CD4-positive, alpha-beta T cell treated with Interleukin-12 subunit alpha and Interleukin-12 subunit beta, for 1 hour (primary cell): ENCODE measurements around the gene DCDC1.

Experiments used
- DNase-seq: peaks from one replicate; pipeline ENCODE4 v3.0.0-alpha.2; 2020

The DCDC1 gene

GRCh38 chr11:30893318-30893717 is 476.2 kb downstream of the DCDC1 start:
- no peak for DNase-seq

GRCh38 chr11:30889143-30889794 is 480.3 kb downstream of the DCDC1 start:
- no peak for DNase-seq

- no peak for DNase-seq
Observed at GRCh38 chr11:30879322-30880005, 490.1 kb downstream of the DCDC1 start.

GRCh38 chr11:30878400-30878799 is 491.1 kb downstream of the DCDC1 start:
- no peak for DNase-seq

- no peak for DNase-seq
Observed at GRCh38 chr11:30876663-30877396, 492.7 kb downstream of the DCDC1 start.

DNA sequence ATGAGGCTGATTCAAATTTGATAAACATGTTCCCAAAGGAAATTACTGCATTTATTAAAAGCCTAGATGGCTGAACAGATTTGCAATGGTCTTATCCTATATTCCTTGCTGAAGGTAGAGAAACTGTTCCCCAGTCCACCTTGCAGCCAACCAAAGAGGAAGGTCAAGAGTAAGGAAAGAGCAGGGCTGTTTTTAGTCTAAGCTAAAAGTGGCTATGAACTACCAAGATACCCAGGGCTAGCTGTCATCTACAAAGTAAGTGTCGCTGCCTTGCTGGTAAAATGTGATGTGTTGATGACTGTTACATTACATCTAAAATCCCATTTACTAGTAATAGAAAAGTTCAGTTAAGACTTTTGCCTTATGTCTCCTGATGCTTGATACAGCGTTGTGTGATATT is 493.3 kb downstream of the DCDC1 start:
- DNase-seq = no peak

- no peak for DNase-seq
Observed at GRCh38 chr11:30875806-30876205, 493.7 kb downstream of the DCDC1 start.

DNA sequence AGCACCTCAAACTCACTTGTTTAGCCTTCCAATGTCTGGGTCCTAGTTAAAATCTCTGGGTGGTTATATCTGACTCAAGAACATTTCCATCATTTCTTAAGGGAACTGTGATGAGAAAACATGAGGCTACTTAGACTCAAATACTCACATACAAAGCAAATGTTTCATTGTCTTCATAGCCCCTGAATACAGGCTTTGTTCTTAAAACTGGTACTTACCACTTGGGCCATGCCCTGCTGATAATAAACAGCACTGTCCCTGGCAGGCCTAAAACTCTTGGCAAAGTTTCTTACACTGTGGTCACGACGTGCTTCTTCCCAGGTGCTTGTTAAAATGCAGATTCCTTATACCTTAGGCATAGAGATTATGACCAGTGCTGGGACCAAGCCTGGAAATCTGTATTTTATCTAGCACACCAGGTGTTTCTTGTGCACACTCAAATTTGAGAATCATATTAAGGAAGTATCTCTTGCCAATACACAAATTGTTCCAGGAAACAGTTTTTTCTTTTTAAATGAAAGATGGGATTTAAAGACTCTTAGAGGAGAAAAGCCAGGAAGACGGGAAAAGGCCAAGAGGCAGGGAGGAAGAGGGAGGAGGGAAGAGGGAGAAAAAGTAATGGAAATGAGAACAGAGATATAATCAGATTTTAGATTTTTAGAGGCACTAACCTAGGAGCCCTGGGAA is 495.5 kb downstream of the DCDC1 start:
- DNase-seq = no peak

DNA sequence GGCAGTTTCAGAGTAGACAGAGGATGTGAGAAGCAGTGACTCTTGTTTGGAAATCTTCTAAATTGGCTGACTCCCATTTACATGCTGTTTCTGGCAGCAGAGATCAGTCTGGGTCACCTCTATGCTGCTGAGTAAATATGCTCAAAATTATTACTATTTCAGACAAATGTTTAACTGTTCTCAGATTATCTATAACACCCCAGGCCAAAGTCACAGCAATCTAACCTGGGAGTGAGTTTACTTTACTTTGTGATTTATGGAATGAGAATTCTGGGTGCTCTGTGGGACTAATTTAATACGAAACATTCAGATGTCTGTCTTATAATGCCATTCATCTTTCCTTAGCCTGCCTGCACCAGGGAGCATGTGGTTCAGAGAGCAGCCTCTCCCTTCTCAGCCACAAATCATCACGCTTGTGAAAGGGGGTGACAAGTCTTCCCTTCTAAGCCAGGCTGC is 500.9 kb downstream of the DCDC1 start:
- DNase-seq = no peak

GRCh38 chr11:30863209-30863608 is 506.3 kb downstream of the DCDC1 start:
- DNase-seq = no peak

DNA sequence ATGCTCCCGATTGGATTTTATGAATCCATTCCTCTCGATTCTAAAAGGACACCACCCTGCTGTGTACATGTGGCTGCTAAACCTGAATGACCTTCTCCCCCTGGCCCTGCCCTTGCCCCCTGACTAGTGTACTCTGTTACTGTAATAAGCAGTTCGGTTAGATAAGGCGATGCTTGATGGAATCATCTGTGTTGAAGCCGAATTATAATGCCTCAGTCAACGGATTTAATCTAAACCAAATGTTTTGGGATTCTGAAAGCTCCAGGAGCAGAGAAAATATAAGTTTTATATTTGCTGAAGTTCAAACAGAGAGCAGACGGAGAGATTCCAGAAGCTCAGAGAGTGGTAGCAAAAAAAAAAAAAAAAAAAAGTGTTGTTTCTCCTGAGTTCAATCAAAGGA is 508.0 kb downstream of the DCDC1 start:
- DNase-seq = no peak

DNA sequence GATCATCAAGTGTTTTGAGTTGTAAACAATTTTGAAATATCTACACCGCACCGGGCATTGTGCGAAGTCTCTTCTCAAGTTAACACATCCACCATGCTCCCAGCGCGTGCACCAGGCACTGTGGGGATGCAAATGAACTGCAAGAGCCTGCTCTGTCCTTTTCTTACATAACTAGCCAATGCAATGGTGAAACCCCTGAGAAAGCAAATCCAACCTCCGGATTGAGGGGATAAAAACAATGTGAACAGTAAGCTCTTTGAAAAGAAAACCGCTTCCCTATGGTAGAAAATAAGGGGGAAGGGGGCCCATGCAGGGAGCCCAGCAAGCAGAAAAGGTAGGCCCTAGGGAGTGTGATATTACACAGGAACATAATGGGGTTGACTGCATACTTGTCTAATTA is 508.5 kb downstream of the DCDC1 start:
- DNase-seq = no peak

DNA sequence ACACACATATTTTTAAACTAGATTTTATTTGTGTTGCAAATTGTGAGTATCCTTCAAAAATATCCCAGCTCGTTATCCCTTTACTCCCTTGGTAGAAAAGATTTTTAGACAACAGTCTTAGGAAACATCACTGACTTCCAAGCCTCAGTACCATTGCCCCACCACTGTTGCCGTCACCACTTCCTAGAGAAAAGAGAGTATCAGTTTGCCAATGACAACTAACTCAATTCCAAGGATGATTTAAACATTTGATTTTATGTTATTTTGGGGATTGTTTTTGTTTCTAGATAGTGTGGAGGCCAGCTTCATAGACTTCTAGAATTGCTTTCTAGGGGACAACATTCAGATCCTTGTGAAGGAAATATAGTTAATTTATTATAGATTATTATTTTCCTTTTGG is 509.4 kb downstream of the DCDC1 start:
- DNase-seq = no peak

DNA sequence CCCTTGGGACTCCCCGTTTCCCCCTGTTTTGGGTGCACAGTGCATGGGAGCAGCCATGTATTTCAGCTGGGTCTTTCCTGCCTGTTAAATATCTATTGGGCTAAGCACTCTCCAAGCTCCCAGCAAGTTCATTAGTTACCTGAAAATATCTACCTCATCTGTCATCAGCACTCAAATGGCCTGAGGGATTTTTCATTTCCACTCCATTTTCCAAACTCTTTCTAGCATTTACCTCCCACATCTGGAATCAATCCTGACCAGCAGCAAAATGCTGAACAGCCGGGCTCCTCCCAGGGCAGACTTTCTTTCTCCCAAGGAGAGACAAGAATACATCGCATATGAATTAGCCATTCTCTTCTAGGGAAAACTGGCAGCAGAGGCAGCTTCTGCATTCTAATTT is 509.9 kb downstream of the DCDC1 start:
- no peak for DNase-seq

DNA sequence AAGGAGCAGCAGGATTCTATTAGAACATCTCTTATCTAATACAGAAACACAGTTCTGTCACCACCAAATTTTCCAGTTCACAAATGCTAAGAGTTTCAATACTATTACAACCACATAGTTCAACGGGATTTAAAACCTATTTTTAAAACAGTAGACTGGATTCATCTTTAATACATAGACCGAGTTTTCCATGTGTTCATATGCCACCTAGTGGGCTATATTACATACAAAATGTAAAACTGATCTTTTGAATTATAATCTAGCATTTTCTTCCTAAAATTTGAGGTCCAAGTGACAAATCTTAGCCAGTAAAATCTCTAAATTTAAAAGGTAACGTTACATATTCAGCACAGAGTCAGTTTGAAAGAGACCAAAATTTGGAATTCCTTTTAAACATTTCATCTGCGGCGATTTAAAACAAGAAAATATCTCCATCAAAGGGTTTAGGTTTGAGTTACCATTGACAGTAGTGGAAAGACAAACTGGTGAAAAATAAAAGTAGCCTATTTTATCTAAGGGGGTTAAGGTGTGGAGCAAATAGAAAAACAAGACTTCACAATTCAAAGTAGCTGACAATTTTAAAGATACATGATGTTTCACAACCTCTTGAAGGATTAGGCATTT is 514.0 kb downstream of the DCDC1 start:
- DNase-seq = no peak

DNA sequence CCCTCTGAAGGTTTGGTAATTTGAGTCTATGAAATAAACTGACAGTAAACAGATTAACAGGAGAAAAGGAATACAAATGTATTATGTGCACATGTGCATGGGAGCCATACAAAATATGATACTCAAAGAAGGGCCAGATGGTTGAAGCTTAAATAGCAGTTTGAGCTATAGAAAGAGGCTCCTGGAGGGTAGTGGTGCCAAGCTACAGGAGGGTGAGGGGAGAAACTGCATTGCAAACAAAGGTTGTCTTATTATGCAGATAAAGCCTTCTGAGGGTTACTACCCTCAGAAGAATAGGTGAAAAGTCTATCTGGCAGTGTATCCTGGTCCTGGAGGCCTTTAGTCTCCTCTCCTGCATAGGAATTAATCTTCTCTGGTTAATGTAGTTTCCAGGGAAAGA is 516.1 kb downstream of the DCDC1 start:
- DNase-seq = no peak

DNA sequence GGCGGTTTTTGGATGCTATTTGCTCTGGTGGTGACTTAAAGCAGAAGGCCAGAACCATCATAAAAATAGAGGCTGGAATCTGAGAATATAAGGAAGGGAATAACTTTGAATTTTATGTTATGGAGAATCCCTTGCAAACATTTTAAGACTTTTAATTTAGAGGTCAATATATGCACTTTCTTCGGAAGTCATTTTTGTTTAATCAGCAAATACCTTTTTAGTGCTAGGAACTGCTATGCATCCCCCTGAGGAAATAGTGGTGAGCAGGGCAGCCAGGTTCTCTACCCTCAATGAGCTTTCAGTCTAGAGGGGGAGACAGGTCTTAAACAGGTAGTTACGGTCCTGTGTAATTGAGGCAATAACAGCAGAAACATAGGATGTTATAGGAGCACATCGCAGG is 516.9 kb downstream of the DCDC1 start:
- no peak for DNase-seq

DNA sequence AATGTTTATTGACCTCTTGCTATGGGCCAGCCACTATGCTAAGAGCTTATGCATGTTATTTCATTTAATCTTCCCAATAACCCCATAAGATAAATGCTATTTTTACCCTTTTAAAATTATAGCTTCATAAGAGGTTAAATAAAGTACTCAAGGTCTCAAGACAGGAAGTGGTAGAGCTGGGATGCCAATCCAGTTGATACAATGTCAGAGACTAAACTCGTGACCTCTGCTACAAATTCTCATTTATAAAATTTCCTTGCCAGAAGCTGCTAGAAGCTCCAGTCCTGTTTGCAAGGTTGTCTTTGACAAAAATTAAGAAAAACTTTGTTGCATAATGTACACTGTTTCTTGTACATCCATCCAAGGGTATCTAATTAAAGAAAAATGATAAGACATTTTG is 517.4 kb downstream of the DCDC1 start:
- no peak for DNase-seq

DNA sequence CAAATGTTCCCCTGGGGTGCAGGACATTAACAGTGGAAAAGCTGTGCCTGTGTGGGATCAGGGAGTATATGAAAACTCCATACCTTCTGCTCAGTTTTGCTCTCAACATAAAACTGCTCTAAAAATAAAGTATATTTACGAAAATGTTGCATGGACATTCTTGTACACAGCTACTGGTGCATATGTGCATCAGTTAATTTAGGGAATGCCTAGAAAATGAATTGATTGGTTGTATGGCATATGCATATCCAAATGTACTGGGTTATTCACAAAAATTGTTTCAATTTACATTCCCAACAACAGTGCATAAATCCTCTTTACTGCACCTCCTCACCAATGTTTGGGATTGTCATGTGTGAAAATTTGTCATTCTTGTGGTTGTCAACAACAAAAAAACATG is 532.3 kb downstream of the DCDC1 start:
- no peak for DNase-seq

DNA sequence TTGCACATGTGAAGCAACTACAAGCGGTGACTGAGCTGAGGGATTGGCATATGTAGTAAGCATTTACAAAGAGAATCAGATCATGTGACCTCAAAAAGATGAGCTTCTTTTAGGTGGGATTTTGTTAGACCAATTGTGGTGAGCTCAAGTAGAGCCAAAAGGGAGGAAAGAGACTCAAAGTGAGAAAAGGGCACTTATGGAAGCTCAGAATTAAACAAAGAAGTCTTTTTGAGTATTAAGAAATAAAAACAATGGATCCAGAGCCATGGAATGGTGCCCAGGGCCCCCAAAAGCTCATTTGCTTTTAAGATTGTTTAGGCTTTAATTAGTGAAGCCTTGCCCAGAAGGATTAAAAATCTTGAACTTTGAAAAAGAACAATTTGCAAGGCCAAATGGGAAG is 536.7 kb downstream of the DCDC1 start:
- DNase-seq = no peak

GRCh38 chr11:30830681-30831080 is 538.9 kb downstream of the DCDC1 start:
- DNase-seq = no peak

DNA sequence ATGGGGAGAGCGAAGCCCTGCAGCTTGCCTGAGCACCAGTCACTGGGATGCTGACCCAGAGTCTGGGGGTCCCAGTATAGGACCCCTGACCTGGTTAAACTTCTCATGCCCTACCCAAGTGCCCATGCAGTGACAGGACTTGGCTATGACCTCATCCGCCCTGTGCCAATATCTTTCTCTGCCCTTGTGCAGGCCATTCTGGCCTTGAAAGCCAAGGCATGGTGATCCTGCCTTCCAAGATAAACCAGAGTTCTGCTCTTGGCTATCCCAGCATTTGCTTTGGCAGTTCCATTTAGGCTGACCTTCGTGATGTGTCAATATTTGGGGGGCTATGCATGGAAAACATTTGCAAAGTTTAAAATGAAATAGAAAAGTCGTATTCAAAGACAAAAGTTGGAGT is 542.6 kb downstream of the DCDC1 start:
- no peak for DNase-seq

DNA sequence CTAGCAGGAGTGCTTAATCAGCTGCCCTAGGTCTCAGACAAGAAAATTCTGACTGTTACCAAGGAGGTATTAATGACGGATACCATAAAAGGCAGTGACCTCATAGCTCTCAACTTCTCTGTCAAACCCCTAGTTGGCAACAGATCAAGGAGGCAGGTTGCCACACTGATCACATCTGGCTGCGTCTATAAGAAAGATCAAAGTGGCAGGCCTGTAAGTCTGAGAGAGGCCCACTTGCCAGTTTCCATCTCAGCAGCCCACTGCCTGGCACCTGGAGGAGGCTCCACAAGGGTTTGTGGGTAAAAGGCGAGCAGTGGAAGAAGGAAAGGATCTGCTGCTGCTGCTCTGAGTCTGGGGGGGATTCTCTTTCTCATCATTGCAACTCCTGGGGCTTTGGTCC is 543.8 kb downstream of the DCDC1 start:
- DNase-seq = no peak
